SJCRH30 (cell line): ENCODE results near the gene CPNE5. TPM values are rescaled to one million over a fixed set of nuclear protein-coding genes. Genes with fewer than 3 reads are reported as not detected.

Experiments used
- DNase-seq, 2 experiments: peaks; one replicate each; pipeline ENCODE4 v3.0.0-alpha.2; 2015 to 2020
- H3K27ac ChIP-seq: fragments of 250-450 bp; sonication (Bioruptor Pico); 2 replicates; pipeline ENCODE4 v1.5.1; 2020; ENCODE audit warnings: mild to moderate bottlenecking, moderate library complexity
- H3K27me3 ChIP-seq: fragments of 250-450 bp; sonication (Bioruptor Pico); 2 replicates; pipeline ENCODE4 v1.5.1; 2020; ENCODE audit warnings: mild to moderate bottlenecking, moderate library complexity
- H3K36me3 ChIP-seq: fragments of 250-450 bp; sonication (Bioruptor Pico); 2 replicates; pipeline ENCODE4 v1.5.1; 2020; ENCODE audit warnings: mild to moderate bottlenecking, moderate library complexity
- H3K4me1 ChIP-seq: fragments of 250-450 bp; sonication (Bioruptor Pico); 2 replicates; pipeline ENCODE4 v1.5.1; 2020; ENCODE audit warnings: mild to moderate bottlenecking, moderate library complexity
- H3K4me3 ChIP-seq: fragments of 250-450 bp; sonication (Bioruptor Pico); 2 replicates; pipeline ENCODE4 v1.5.1; 2020; ENCODE audit warnings: mild to moderate bottlenecking, moderate library complexity
- H3K9me3 ChIP-seq: fragments of 250-450 bp; sonication (Bioruptor Pico); replicated peaks from 2 replicates; pipeline ENCODE4 v1.5.1; 2020; ENCODE audit warnings: mild to moderate bottlenecking, moderate library complexity
- total RNA-seq: library from RNA; depleted of rRNA; stranded (reverse); fragments of >200 nt; shearing (Covaris generic); gene quantifications from 2 replicates; pipeline ENCODE4 v1.2.3, GENCODE V29; 2014

CPNE5 gene
- total RNA-seq, 1 experiment from 2014 or later = 0.57 TPM

- no peaks in the 10 kb centered on the region for H3K9me3 ChIP-seq
- peaks cover 16% of the 10 kb centered on the region for H3K27me3 ChIP-seq
- DNase-seq = no peak
- no peaks in the 10 kb centered on the region for H3K4me1 ChIP-seq
- no peaks in the 10 kb centered on the region for H3K36me3 ChIP-seq
- no peak overlapping the region for H3K4me3 ChIP-seq
- no peak overlapping the region for H3K27ac ChIP-seq
Observed at GRCh38 chr6:36743032-36743431, 96.2 kb downstream of the CPNE5 start.

GRCh38 chr6:36742146-36742545 is 97.1 kb downstream of the CPNE5 start:
- no peak for DNase-seq
- H3K4me3 ChIP-seq = no peak overlapping the region
- no peaks in the 10 kb centered on the region for H3K9me3 ChIP-seq
- H3K27me3 ChIP-seq = peaks cover 16% of the 10 kb centered on the region
- no peaks in the 10 kb centered on the region for H3K4me1 ChIP-seq
- H3K36me3 ChIP-seq = no peaks in the 10 kb centered on the region
- H3K27ac ChIP-seq = no peak overlapping the region

GRCh38 chr6:36740818-36741179 is 98.4 kb downstream of the CPNE5 start:
- Histone ChIP-seq H3K36me3 (no peaks in the 10 kb centered on the region), H3K4me1 (no peaks in the 10 kb centered on the region), H3K27ac (no peak overlapping the region), H3K9me3 (no peaks in the 10 kb centered on the region), H3K27me3 (peaks cover 16% of the 10 kb centered on the region), H3K4me3 (no peak overlapping the region)
- no peak for DNase-seq

GRCh38 chr6:36739947-36740817 is 99.1 kb downstream of the CPNE5 start:
- Histone ChIP-seq H3K4me1 (no peaks in the 10 kb centered on the region; the same call in 1 of the 2 replicates), H3K36me3 (no peaks in the 10 kb centered on the region), H3K27me3 (peaks cover 20% of the 10 kb centered on the region), H3K4me3 (no peak overlapping the region), H3K27ac (no peak overlapping the region), H3K9me3 (no peaks in the 10 kb centered on the region)
- DNase-seq = no peak

GRCh38 chr6:36738108-36738507 is 101.1 kb downstream of the CPNE5 start:
- no peak overlapping the region for H3K4me3 ChIP-seq
- DNase-seq = no peak

GRCh38 chr6:36737043-36737785 is 102.0 kb downstream of the CPNE5 start:
- no peak for DNase-seq
- Histone ChIP-seq H3K9me3 (no peaks in the 10 kb centered on the region), H3K27me3 (peaks cover 33% of the 10 kb centered on the region), H3K27ac (no peak overlapping the region), H3K36me3 (no peaks in the 10 kb centered on the region), H3K4me3 (no peak overlapping the region), H3K4me1 (no peaks in the 10 kb centered on the region; the same call in 1 of the 2 replicates)

More at GRCh38 chr6:36738108-36738507, 101.1 kb downstream of the CPNE5 start:
- no peaks in the 10 kb centered on the region; the same call in 1 of the 2 replicates for H3K4me1 ChIP-seq
- H3K27ac ChIP-seq = no peak overlapping the region
- H3K27me3 ChIP-seq = peaks cover 37% of the 10 kb centered on the region
- no peaks in the 10 kb centered on the region for H3K36me3 ChIP-seq
- H3K9me3 ChIP-seq = no peaks in the 10 kb centered on the region

- no peaks in the 10 kb centered on the region; the same call in 1 of the 2 replicates for H3K4me1 ChIP-seq
- DNase-seq = peak in 1 of 2 experiments; percentile 28
- H3K27ac ChIP-seq = no peak overlapping the region
- H3K4me3 ChIP-seq = peak overlapping the region; percentile 12; the same call in 1 of the 2 replicates
- H3K27me3 ChIP-seq = peaks cover 25% of the 10 kb centered on the region
- no peaks in the 10 kb centered on the region for H3K36me3 ChIP-seq
- no peaks in the 10 kb centered on the region for H3K9me3 ChIP-seq
Observed at GRCh38 chr6:36735110-36736071, 103.9 kb downstream of the CPNE5 start.

GRCh38 chr6:36734486-36735060 is 104.7 kb downstream of the CPNE5 start:
- H3K4me3 ChIP-seq = no peak overlapping the region
- no peak for DNase-seq

GRCh38 chr6:36733300-36733699 is 105.9 kb downstream of the CPNE5 start:
- H3K9me3 ChIP-seq = no peaks in the 10 kb centered on the region
- DNase-seq = no peak
- peaks cover 4% of the 10 kb centered on the region; the same call in 1 of the 2 replicates for H3K4me1 ChIP-seq
- no peak overlapping the region for H3K27ac ChIP-seq
- peaks cover 22% of the 10 kb centered on the region for H3K27me3 ChIP-seq
- no peak overlapping the region for H3K4me3 ChIP-seq
- no peaks in the 10 kb centered on the region for H3K36me3 ChIP-seq

More at GRCh38 chr6:36734486-36735060, 104.7 kb downstream of the CPNE5 start:
- H3K27ac ChIP-seq = no peak overlapping the region
- H3K4me1 ChIP-seq = no peaks in the 10 kb centered on the region; the same call in 1 of the 2 replicates
- no peaks in the 10 kb centered on the region for H3K36me3 ChIP-seq
- no peaks in the 10 kb centered on the region for H3K9me3 ChIP-seq
- H3K27me3 ChIP-seq = peaks cover 25% of the 10 kb centered on the region

GRCh38 chr6:36731622-36732310 is 107.5 kb downstream of the CPNE5 start:
- Histone ChIP-seq H3K27ac (no peak overlapping the region), H3K4me1 (peaks cover 4% of the 10 kb centered on the region; the same call in 1 of the 2 replicates), H3K27me3 (peaks cover 21% of the 10 kb centered on the region), H3K4me3 (no peak overlapping the region), H3K9me3 (no peaks in the 10 kb centered on the region), H3K36me3 (no peaks in the 10 kb centered on the region)
- no peak for DNase-seq

GRCh38 chr6:36730424-36731380 is 108.5 kb downstream of the CPNE5 start:
- H3K9me3 ChIP-seq = no peaks in the 10 kb centered on the region
- no peaks in the 10 kb centered on the region for H3K36me3 ChIP-seq
- no peak overlapping the region for H3K27ac ChIP-seq
- H3K4me1 ChIP-seq = peaks cover 4% of the 10 kb centered on the region; the same call in 1 of the 2 replicates
- DNase-seq = no peak
- no peak overlapping the region for H3K4me3 ChIP-seq
- H3K27me3 ChIP-seq = peaks cover 21% of the 10 kb centered on the region

- no peak overlapping the region for H3K4me3 ChIP-seq
- peaks cover 4% of the 10 kb centered on the region; the same call in 1 of the 2 replicates for H3K4me1 ChIP-seq
- DNase-seq = no peak
- no peak overlapping the region for H3K27ac ChIP-seq
- H3K36me3 ChIP-seq = no peaks in the 10 kb centered on the region
- peaks cover 9% of the 10 kb centered on the region; the same call in 1 of the 2 replicates for H3K27me3 ChIP-seq
- no peaks in the 10 kb centered on the region for H3K9me3 ChIP-seq
Observed at GRCh38 chr6:36729161-36729524, 110.1 kb downstream of the CPNE5 start.
